SJSA1 (cell line): Measurements from ENCODE around the gene AFAP1L1. TPM values are rescaled to one million over a fixed set of nuclear protein-coding genes. Genes with fewer than 3 reads are reported as not detected.
A peak's percentile ranks its signal among the peaks of the same experiment; 100 is the strongest.

Experiments used
- DNase-seq, 2 experiments: peaks; one replicate each; pipeline ENCODE4 v3.0.0-alpha.2; 2015 to 2020; ENCODE audit warnings: low spot score in 2 of 2, low read depth in 1 of 2
- H3K27ac ChIP-seq: fragments of 250-450 bp; sonication (Bioruptor Pico); 2 replicates; pipeline ENCODE4 v1.5.1; 2020; ENCODE audit warnings: mild to moderate bottlenecking, moderate library complexity
- H3K27me3 ChIP-seq: fragments of 250-450 bp; sonication (Bioruptor Pico); replicated peaks from 2 replicates; pipeline ENCODE4 v1.5.1; 2020; ENCODE audit warnings: mild to moderate bottlenecking, moderate library complexity
- H3K36me3 ChIP-seq: fragments of 250-450 bp; sonication (Bioruptor Pico); 2 replicates; pipeline ENCODE4 v1.5.1; 2020; ENCODE audit warnings: mild to moderate bottlenecking
- H3K4me1 ChIP-seq: fragments of 250-450 bp; sonication (Bioruptor Pico); replicated peaks from 2 replicates; pipeline ENCODE4 v1.6.1; 2021; ENCODE audit warnings: mild to moderate bottlenecking
- H3K4me3 ChIP-seq: fragments of 250-450 bp; sonication (Bioruptor Pico); 2 replicates; pipeline ENCODE4 v1.5.1; 2020; ENCODE audit warnings: mild to moderate bottlenecking
- H3K9me3 ChIP-seq: fragments of 250-450 bp; sonication (Bioruptor Pico); replicated peaks from 2 replicates; pipeline ENCODE4 v1.5.1; 2020; ENCODE audit warnings: mild to moderate bottlenecking
- total RNA-seq: library from RNA; depleted of rRNA; stranded (reverse); fragments of >200 nt; shearing (Covaris generic); gene quantifications from 2 replicates; pipeline ENCODE4 v1.2.3, GENCODE V29; 2014

AFAP1L1 gene
- total RNA-seq, 1 experiment from 2014 or later: 33.2 TPM

- no peak overlapping the region for H3K4me3 ChIP-seq
- no peak for DNase-seq
- no peak overlapping the region for H3K27ac ChIP-seq
- no peaks in the 10 kb centered on the region for H3K4me1 ChIP-seq
- H3K9me3 ChIP-seq: no peaks in the 10 kb centered on the region
- H3K36me3 ChIP-seq: peaks cover 83% of the 10 kb centered on the region
- no peaks in the 10 kb centered on the region for H3K27me3 ChIP-seq
These were observed 24.8 kb upstream of the AFAP1L1 start for GRCh38 chr5:149246906-149247305.

DNA sequence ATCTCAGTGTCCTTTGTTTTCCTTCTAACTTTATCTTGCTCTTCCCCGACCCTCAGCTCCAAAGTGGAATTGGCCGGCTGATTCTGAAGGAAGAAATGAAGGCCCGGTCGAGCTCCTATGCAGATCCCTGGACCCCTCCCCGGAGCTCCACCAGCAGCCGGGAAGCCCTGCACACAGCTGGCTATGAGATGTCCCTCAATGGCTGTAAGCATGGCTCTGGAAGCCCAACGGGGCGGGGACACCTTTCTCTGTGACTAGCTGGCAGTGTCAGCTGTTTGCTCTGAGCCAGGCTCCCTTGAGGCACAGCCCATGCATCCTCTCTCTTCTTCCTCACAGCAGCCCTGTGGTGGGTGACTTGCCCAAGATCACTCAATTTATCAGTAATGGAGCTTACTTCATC, 23.9 kb upstream of the AFAP1L1 start:
- Histone ChIP-seq H3K4me3 (no peak overlapping the region), H3K36me3 (peaks cover 80% of the 10 kb centered on the region), H3K4me1 (no peaks in the 10 kb centered on the region), H3K9me3 (no peaks in the 10 kb centered on the region), H3K27me3 (no peaks in the 10 kb centered on the region), H3K27ac (no peak overlapping the region)
- no peak for DNase-seq

DNA sequence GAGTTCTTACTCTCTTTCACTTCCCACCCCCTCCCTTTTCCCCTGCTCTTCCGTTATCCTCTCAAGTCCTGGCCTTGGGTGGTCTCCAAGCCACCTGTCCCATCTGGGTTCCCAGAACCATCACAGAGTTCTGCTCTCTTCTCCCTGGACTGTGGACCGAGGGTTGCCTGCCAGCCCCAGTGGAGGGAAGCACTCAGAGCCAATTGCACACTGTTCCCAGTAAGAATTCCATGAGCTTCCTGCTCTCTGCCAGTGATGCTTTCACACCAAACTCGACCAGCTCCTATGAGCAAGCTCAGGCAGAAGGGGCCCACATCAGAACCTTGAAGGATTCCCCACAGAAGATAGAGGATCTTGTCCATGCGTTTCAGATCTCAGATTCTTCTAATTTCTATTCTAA, 20.1 kb upstream of the AFAP1L1 start:
- Histone ChIP-seq H3K4me3 (no peak overlapping the region), H3K27ac (no peak overlapping the region), H3K27me3 (no peaks in the 10 kb centered on the region), H3K9me3 (no peaks in the 10 kb centered on the region), H3K4me1 (peaks cover 13% of the 10 kb centered on the region), H3K36me3 (peaks cover 66% of the 10 kb centered on the region)
- DNase-seq: no peak

- Histone ChIP-seq H3K9me3 (no peaks in the 10 kb centered on the region), H3K36me3 (peaks cover 40% of the 10 kb centered on the region), H3K27ac (no peak overlapping the region), H3K4me3 (no peak overlapping the region), H3K4me1 (peaks cover 34% of the 10 kb centered on the region), H3K27me3 (no peaks in the 10 kb centered on the region)
- no peak for DNase-seq
These were observed 17.2 kb upstream of the AFAP1L1 start for GRCh38 chr5:149254506-149254905.

DNA sequence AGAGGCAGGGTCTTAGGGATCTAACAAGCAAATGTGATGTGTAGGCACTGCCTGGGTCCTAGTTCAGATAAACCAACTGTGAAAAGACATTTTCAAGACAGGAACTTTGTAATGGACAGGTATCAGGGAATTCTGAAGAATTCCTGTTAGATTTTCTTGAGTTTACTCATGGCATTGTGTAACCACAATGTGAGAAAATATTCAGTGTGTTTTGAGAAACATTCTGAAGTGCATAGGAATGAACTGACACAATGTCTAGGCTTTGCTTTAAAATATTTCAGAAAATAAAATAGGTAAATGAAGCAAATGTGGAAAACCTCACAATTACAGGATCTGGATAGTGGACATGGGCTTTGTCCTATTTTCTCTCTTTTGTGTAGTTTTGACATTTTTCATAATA, 15.2 kb upstream of the AFAP1L1 start:
- Histone ChIP-seq H3K27ac (peak overlapping the region; percentile 77), H3K9me3 (no peaks in the 10 kb centered on the region), H3K36me3 (peaks cover 26% of the 10 kb centered on the region), H3K27me3 (no peaks in the 10 kb centered on the region), H3K4me1 (peaks cover 34% of the 10 kb centered on the region), H3K4me3 (no peak overlapping the region)
- peak in 1 of 2 experiments; percentile 57 for DNase-seq

DNA sequence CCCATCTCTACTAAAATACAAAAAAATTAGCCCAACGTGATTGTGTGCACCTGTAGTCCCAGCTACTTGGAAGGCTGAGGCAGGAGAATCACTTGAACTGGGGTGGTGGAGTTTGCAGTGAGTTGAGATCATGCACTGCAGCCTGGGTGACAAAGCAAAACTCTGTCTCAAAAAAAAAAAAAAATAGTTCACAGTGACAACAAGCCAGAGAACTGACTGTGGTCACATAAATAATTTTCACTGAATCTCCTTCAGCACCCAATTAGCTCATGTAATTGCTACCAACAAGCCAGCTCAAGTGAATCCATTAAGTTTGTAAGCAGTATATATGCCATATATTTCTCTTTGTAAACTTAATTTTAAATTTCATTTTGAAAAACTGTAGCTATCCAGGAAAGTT, 14.5 kb upstream of the AFAP1L1 start:
- no peak for DNase-seq
- Histone ChIP-seq H3K4me1 (peaks cover 34% of the 10 kb centered on the region), H3K27ac (peak overlapping the region; percentile 77)

GRCh38 chr5:149257889-149258705, 13.6 kb upstream of the AFAP1L1 start:
- H3K4me1 ChIP-seq: peaks cover 34% of the 10 kb centered on the region
- peaks cover 14% of the 10 kb centered on the region for H3K36me3 ChIP-seq
- DNase-seq: peak; percentile 62 to 74
- no peaks in the 10 kb centered on the region for H3K9me3 ChIP-seq
- no peaks in the 10 kb centered on the region for H3K27me3 ChIP-seq
- H3K4me3 ChIP-seq: no peak overlapping the region
- H3K27ac ChIP-seq: peak overlapping the region; percentile 77

More for the DNA sequence above, 14.5 kb upstream of the AFAP1L1 start:
- H3K4me3 ChIP-seq: no peak overlapping the region
- H3K36me3 ChIP-seq: peaks cover 22% of the 10 kb centered on the region
- no peaks in the 10 kb centered on the region for H3K9me3 ChIP-seq
- H3K27me3 ChIP-seq: no peaks in the 10 kb centered on the region

DNA sequence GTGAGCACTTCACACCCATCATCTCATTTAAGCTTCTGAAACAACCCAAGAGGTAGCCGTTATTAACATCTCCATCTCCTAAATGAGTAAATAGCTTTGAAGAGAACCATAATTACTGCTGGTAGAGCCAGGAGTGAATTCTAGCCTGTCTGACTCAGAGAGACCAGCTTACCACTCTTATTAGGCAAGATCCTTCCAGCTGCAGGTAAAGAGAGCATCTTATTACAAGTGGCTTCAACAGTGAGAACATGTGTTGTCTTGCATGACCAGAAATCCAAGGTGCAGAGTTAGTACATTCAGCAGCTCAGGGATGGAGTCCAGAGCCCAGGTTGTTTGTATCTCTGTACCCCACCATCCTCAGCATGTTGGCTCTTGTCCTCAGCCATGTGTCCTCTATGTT, 10.9 kb upstream of the AFAP1L1 start:
- no peaks in the 10 kb centered on the region for H3K27me3 ChIP-seq

GRCh38 chr5:149261246-149261645, 10.4 kb upstream of the AFAP1L1 start:
- no peak for DNase-seq
- Histone ChIP-seq H3K27me3 (no peaks in the 10 kb centered on the region), H3K4me3 (no peak overlapping the region), H3K36me3 (0 out of 2 replicates have a peak, but pooled peaks cover 4% of the 10 kb centered on the region), H3K4me1 (peaks cover 24% of the 10 kb centered on the region), H3K27ac (no peak overlapping the region), H3K9me3 (no peaks in the 10 kb centered on the region)

More for the DNA sequence above, 10.9 kb upstream of the AFAP1L1 start:
- 0 out of 2 replicates have a peak, but pooled peaks cover 5% of the 10 kb centered on the region for H3K36me3 ChIP-seq
- H3K9me3 ChIP-seq: no peaks in the 10 kb centered on the region
- no peak overlapping the region for H3K27ac ChIP-seq
- peaks cover 29% of the 10 kb centered on the region for H3K4me1 ChIP-seq
- no peak overlapping the region for H3K4me3 ChIP-seq
- no peak for DNase-seq

DNA sequence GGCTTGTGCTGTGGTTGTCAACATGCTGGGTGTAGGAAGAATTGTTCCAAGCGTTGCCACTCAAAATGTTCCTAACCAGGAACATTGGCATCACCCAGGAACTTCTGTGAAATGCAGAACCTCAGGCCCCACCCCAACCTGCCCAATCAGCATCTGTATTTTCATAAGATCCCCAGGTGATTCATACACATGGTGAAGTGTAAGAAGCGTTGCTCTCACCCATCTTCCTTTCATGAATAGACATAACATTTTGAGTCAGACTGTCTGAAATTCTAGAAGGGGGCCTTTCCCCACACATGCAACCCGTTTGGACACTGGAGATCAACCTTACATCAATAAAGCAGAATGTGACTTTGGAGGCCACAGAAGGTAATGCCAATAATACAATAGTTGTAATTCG, 9.3 kb upstream of the AFAP1L1 start:
- no peak overlapping the region for H3K27ac ChIP-seq
- no peaks in the 10 kb centered on the region for H3K27me3 ChIP-seq
- no peaks in the 10 kb centered on the region for H3K9me3 ChIP-seq
- 0 out of 2 replicates have a peak, but pooled peaks cover 4% of the 10 kb centered on the region for H3K36me3 ChIP-seq
- no peak for DNase-seq
- H3K4me3 ChIP-seq: no peak overlapping the region
- H3K4me1 ChIP-seq: peaks cover 17% of the 10 kb centered on the region

DNA sequence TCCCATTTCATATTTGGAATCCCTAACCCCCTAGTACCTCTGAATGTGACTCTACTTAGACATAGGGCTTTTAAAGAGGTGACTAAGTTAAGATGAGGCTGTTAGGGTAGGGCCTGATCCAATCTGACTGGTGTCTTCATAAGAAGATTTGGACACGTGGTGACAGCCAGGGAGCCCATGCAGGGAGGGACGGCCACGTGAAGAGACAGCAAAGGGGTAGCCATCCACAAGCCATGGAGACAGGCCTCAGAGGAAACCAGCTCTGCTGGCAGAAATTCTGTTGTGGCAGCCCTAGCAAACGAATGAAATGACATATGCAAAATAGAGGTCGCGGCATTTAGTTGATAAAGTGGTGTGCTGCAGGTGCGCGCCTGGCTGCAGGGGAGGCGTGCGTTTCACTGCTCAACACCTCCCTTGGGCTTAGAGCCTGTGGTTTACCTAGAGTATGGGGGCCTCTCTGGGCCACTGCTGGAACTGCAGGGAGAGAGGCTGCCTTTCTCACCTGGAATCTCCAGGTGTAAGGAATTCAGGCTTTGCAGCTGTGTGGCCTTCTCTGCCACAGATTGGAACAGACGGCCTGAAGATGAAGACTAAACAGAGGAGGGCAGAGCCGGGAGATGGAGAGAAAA, 7.1 kb upstream of the AFAP1L1 start:
- Histone ChIP-seq H3K36me3 (no peaks in the 10 kb centered on the region), H3K27ac (no peak overlapping the region), H3K4me3 (no peak overlapping the region), H3K27me3 (no peaks in the 10 kb centered on the region), H3K9me3 (peaks cover 5% of the 10 kb centered on the region; the same call in 1 of the 2 replicates), H3K4me1 (peaks cover 6% of the 10 kb centered on the region; the same call in 1 of the 2 replicates)
- no peak for DNase-seq

DNA sequence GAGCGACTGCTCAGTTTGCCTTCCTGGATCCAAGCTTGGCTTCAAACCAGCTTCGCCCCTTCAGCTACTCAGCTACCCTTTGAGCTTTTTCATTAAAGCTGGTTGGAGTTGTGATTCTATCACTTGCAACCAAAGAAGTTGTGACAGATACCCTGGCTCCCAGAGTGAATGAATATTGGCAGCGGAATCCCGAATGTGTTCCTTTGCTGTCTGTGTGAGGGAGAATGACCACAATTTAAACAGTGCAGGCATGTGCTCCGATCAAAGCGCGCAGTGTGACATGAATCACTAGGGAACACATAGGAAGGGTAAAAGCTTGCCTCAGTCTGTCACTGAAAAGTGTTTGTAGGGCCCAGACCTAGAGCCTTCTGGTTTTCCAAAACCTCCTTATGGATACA, 6.6 kb upstream of the AFAP1L1 start:
- peaks cover 5% of the 10 kb centered on the region; the same call in 1 of the 2 replicates for H3K9me3 ChIP-seq
- no peaks in the 10 kb centered on the region for H3K36me3 ChIP-seq
- H3K4me1 ChIP-seq: peaks cover 6% of the 10 kb centered on the region; the same call in 1 of the 2 replicates
- no peak overlapping the region for H3K27ac ChIP-seq
- H3K4me3 ChIP-seq: no peak overlapping the region
- no peak for DNase-seq
- no peaks in the 10 kb centered on the region for H3K27me3 ChIP-seq

- no peak overlapping the region for H3K4me3 ChIP-seq
These were observed 6.1 kb upstream of the AFAP1L1 start for GRCh38 chr5:149265597-149265996.

More at GRCh38 chr5:149265597-149265996, 6.1 kb upstream of the AFAP1L1 start:
- Histone ChIP-seq H3K9me3 (peaks cover 5% of the 10 kb centered on the region; the same call in 1 of the 2 replicates), H3K27ac (no peak overlapping the region), H3K4me1 (peaks cover 6% of the 10 kb centered on the region; the same call in 1 of the 2 replicates), H3K27me3 (no peaks in the 10 kb centered on the region), H3K36me3 (no peaks in the 10 kb centered on the region)
- peak in 1 of 2 experiments; percentile 43 for DNase-seq
